Body of pancreas (tissue), 4 donors: ENCODE results near the gene SAYSD1.

Experiments
- CTCF ChIP-seq, 7 experiments: fragments of 450-650 bp in 4 of 7; fragments of 200-600 bp in 3 of 7; sonication (generic) in 3 of 7; IDR thresholded peaks; one replicate each; pipeline ENCODE4 v1.5.1; 2016 to 2019; ENCODE audit warnings: antibody characterized with exemption in 7 of 7
- POLR2A ChIP-seq, 3 donors: fragments of 450-650 bp; IDR thresholded peaks; one replicate each; pipeline ENCODE4 v1.6.1; 2016; ENCODE audit warnings: antibody characterized with exemption in 3 of 3, mild to moderate bottlenecking in 2 of 3

GRCh38 chr6:39091220-39091619 is 23.8 kb downstream of the SAYSD1 start:
- TF ChIP-seq CTCF (IDR thresholded peaks at IDR 0.05) = no peak
- no peak for TF ChIP-seq POLR2A (IDR thresholded peaks at IDR 0.05)
